B cell (primary cell): ENCODE data around the gene ANKLE1. TPM values are rescaled to one million over a fixed set of nuclear protein-coding genes. Genes with fewer than 3 reads are reported as not detected.

Experiments used
- ATAC-seq: fragments of 200-7000 bp; cut with Tn5 transposase; one replicate; pipeline ENCODE4 v1.10.0; 2021; ENCODE audit warnings: low read depth, mild to moderate bottlenecking, moderate number of reproducible peaks, moderate library complexity
- CTCF ChIA-PET: fragments of 350-600 bp; sonication (Branson Sonifier 250); formaldehyde crosslinking; loops from one replicate; lab custom pipeline; 2021; ENCODE audit warnings: antibody characterized with exemption, inconsistent platforms; lab: Charles Lee
- POLR2A ChIA-PET: fragments of 350-600 bp; sonication (Branson Sonifier 250); formaldehyde crosslinking; loops from one replicate; lab custom pipeline; 2021; ENCODE audit warnings: antibody characterized with exemption; lab: Charles Lee
- DNase-seq: peaks from one replicate; pipeline ENCODE4 v3.0.0; 2013
- H2AFZ ChIP-seq: 2 replicates; pipeline ENCODE4 v1.6.1; 2012; ENCODE audit warnings: mild to moderate bottlenecking, low read depth, low read length; ENCODE audit not compliant: insufficient read depth, poor library complexity, severe bottlenecking
- H3K27ac ChIP-seq, 2 donors: 1 replicate in 1 of 2; 2 replicates in 1 of 2; pipeline ENCODE4 v1.5.1; 2012 to 2013; ENCODE audit warnings: low read length in 2 of 2, mild to moderate bottlenecking in 2 of 2, moderate library complexity in 1 of 2
- H3K27me3 ChIP-seq, 4 experiments: fragments of 200-600 bp in 1 of 4; sonication (generic) in 1 of 4; replicated peaks in 1 of 4; 1 replicate in 2 of 4; 2 replicates in 2 of 4; pipeline versions ENCODE4 v1.6.1 to v1.7.0; 2013 to 2016; ENCODE audit warnings: low read length in 3 of 4, mild to moderate bottlenecking in 2 of 4, mixed read lengths in 1 of 4, moderate library complexity in 1 of 4; ENCODE audit not compliant: insufficient read depth in 4 of 4, control insufficient read depth in 3 of 4; ENCODE audit errors: control extremely low read depth in 1 of 4
- H3K36me3 ChIP-seq, 2 experiments: replicated peaks in 1 of 2; 1 replicate in 1 of 2; 2 replicates in 1 of 2; pipeline versions ENCODE4 v1.6.1 to v1.7.1; 2013; ENCODE audit warnings: low read length in 1 of 2; ENCODE audit not compliant: insufficient read depth in 2 of 2, control insufficient read depth in 1 of 2; ENCODE audit errors: control extremely low read depth in 1 of 2, extremely low read depth in 1 of 2
- H3K4me1 ChIP-seq, 2 donors: fragments of 200-600 bp in 1 of 2; sonication (generic) in 1 of 2; 1 replicate in 1 of 2; 2 replicates in 1 of 2; pipeline versions ENCODE4 v1.5.1 to v1.6.1; 2013 to 2017; ENCODE audit warnings: low read length in 2 of 2; ENCODE audit not compliant: control insufficient read depth in 2 of 2, insufficient read depth in 2 of 2
- H3K4me2 ChIP-seq: replicated peaks from 2 replicates; pipeline ENCODE3; 2012; ENCODE audit warnings: mild to moderate bottlenecking, low read depth, low read length; ENCODE audit not compliant: poor library complexity, severe bottlenecking
- H3K4me3 ChIP-seq, 5 experiments: fragments of 200-600 bp in 1 of 5; sonication (generic) in 1 of 5; 1 replicate in 3 of 5; 2 replicates in 2 of 5; pipeline versions ENCODE4 v1.5.1 to v1.7.0; 2011 to 2016; ENCODE audit warnings: low read length in 4 of 5, mild to moderate bottlenecking in 4 of 5, low read depth in 2 of 5, control low read depth in 1 of 5, moderate library complexity in 1 of 5; ENCODE audit not compliant: insufficient read depth in 1 of 5; ENCODE audit errors: control extremely low read depth in 1 of 5, extremely low read depth in 1 of 5
- H3K79me2 ChIP-seq: fragments of 200-600 bp; sonication (generic); one replicate; pipeline ENCODE4 v1.6.0; 2016; ENCODE audit warnings: low read length; ENCODE audit not compliant: control insufficient read depth, insufficient read depth
- H3K9ac ChIP-seq: fragments of 200-600 bp; sonication (generic); 2 replicates; pipeline ENCODE4 v1.6.1; 2017; ENCODE audit warnings: mild to moderate bottlenecking, low read length, moderate library complexity
- H3K9me3 ChIP-seq, 3 donors: one replicate each; pipeline versions ENCODE4 v1.6.1 to v1.7.1; 2013; ENCODE audit warnings: low read length in 2 of 3; ENCODE audit not compliant: control insufficient read depth in 2 of 3, insufficient read depth in 1 of 3; ENCODE audit errors: control extremely low read depth in 1 of 3
- H4K20me1 ChIP-seq: 2 replicates; pipeline ENCODE4 v1.6.0; 2012; ENCODE audit warnings: mild to moderate bottlenecking, low read length; ENCODE audit not compliant: insufficient read depth, control insufficient read depth, poor library complexity, severe bottlenecking
- H3K27ac Mint-ChIP-seq: one replicate; pipeline ENCODE4 v1.8.0; 2021; ENCODE audit warnings: mixed read lengths
- H3K27me3 Mint-ChIP-seq: one replicate; pipeline ENCODE4 v1.8.0; 2021; ENCODE audit warnings: mixed read lengths
- H3K4me1 Mint-ChIP-seq: one replicate; pipeline ENCODE4 v1.8.0; 2021; ENCODE audit warnings: mixed read lengths
- H3K4me3 Mint-ChIP-seq: one replicate; pipeline ENCODE4 v1.8.0; 2021; ENCODE audit warnings: mixed read lengths
- H3K9me3 Mint-ChIP-seq: one replicate; pipeline ENCODE4 v1.8.0; 2022; ENCODE audit warnings: mixed read lengths; ENCODE audit not compliant: insufficient read depth
- CTCF ChIP-seq: fragments of 200-600 bp; IDR thresholded peaks from one replicate; pipeline ENCODE4 v1.8.0; 2022; ENCODE audit warnings: antibody characterized with exemption, mild to moderate bottlenecking
- EZH2 ChIP-seq: IDR thresholded peaks from 2 replicates; pipeline ENCODE4 v1.6.1; 2012; ENCODE audit warnings: borderline replicate concordance, low read depth, mild to moderate bottlenecking, moderate library complexity, low read length; ENCODE audit not compliant: insufficient read depth, poor library complexity, severe bottlenecking
- WGBS: methylation state at CpG from one replicate; pipeline ENCODE4 v1.1.5; 2013; ENCODE audit warnings: missing lambda C conversion rate; ENCODE audit not compliant: insufficient coverage; 5-methylcytosine and 5-hydroxymethylcytosine counted together
- intact Hi-C: fragments of 100-400 bp; cut with micrococcal nuclease; formaldehyde crosslinking; loops from one replicate; pipeline ENCODE4 v1.10.0; 2022
- polyA plus RNA-seq: library from polyadenylated mRNA; depleted of rRNA; stranded (reverse); fragments of >200 nt; gene quantifications from 2 replicates; pipeline ENCODE4 v1.2.3, GENCODE V29; 2012
- total RNA-seq, 2 donors: library from RNA; stranded (reverse); fragments of 120-200 nt in 1 of 2; gene quantifications; 1 replicate in 1 of 2; 2 replicates in 1 of 2; pipeline versions ENCODE4 v1.2.3 to v1.2.4, GENCODE V29; 2013 to 2022

ANKLE1 gene
- total and polyA plus RNA-seq, 2 donors (not counting 1 experiment from before 2014, with no cell fraction given): 6.2 to 7.6 TPM

GRCh38 chr19:17256130-17256529, 25.6 kb upstream of the ANKLE1 start:
- ChIA-PET CTCF (interaction anchor here (0.6 to 2.3 kb wide), 3 partner anchors 9 to 536 kb away, joined by 3 to 5 read pairs (median 3); partner anchors contain the start of genes ANKLE1 and USHBP1), POLR2A (interaction anchor here (0.6 kb wide), 1 partner anchor 171 kb away, joined by 3 read pairs; no protein-coding TSS in a partner anchor)
- Histone ChIP-seq H3K27me3 (no peaks in the 10 kb centered on the region), H3K9ac (no peak overlapping the region), H3K4me1 (peaks cover 0 to 6% of the 10 kb centered on the region in 2 donors), H3K79me2 (no peaks in the 10 kb centered on the region), H3K4me3 (no peak overlapping the region), H3K4me2 (no peak overlapping the region), H3K36me3 (no peaks in the 10 kb centered on the region), H3K27ac (no peak overlapping the region), H3K9me3 (peaks cover 0 to 20% (median 6%) of the 10 kb centered on the region in 3 donors), H2AFZ (no peak overlapping the region), H4K20me1 (no peaks in the 10 kb centered on the region)
- 79% methylated on average over 3 of the region's 3 CpGs for WGBS
- Mint-ChIP-seq H3K27ac (no peak overlapping the region), H3K4me3 (no peak overlapping the region), H3K9me3 (no peaks in the 10 kb centered on the region), H3K4me1 (peaks cover 5% of the 10 kb centered on the region), H3K27me3 (no peaks in the 10 kb centered on the region)
- intact Hi-C loops: no loop called here
- TF ChIP-seq CTCF (no peak), EZH2 (no peak)
- DNase-seq: no peak
- ATAC-seq: no peak

GRCh38 chr19:17259118-17259780, 22.5 kb upstream of the ANKLE1 start:
- H3K9ac ChIP-seq: no peak overlapping the region

More at GRCh38 chr19:17259118-17259780, 22.5 kb upstream of the ANKLE1 start:
- CTCF ChIA-PET: interaction anchor here (0.7 to 4.8 kb wide), 13 partner anchors 8 to 128 kb away, joined by 3 to 29 read pairs (median 4); partner anchors contain the start of genes BABAM1, MRPL34 and OCEL1
- Histone ChIP-seq H4K20me1 (no peaks in the 10 kb centered on the region), H3K4me3 (no peak overlapping the region), H3K4me2 (no peak overlapping the region), H3K36me3 (no peaks in the 10 kb centered on the region), H3K27ac (no peak overlapping the region), H3K4me1 (peaks cover 0 to 6% of the 10 kb centered on the region in 2 donors), H2AFZ (no peak overlapping the region), H3K79me2 (no peaks in the 10 kb centered on the region), H3K9me3 (peaks cover 0 to 20% (median 6%) of the 10 kb centered on the region in 3 donors), H3K27me3 (no peaks in the 10 kb centered on the region)
- WGBS: 96% methylated on average over 6 of the region's 9 CpGs
- Mint-ChIP-seq H3K27ac (no peak overlapping the region), H3K27me3 (no peaks in the 10 kb centered on the region), H3K4me3 (no peak overlapping the region), H3K9me3 (no peaks in the 10 kb centered on the region), H3K4me1 (peaks cover 5% of the 10 kb centered on the region)
- ATAC-seq (no peak), DNase-seq (no peak)
- POLR2A ChIA-PET: no interaction called here
- TF ChIP-seq CTCF: no peak
- no peak for TF ChIP-seq EZH2
- intact Hi-C loops: no loop called here
